Naive thymus-derived CD4-positive, alpha-beta T cell (primary cell): ENCODE results near the gene NEK8. TPM values are rescaled to one million over a fixed set of nuclear protein-coding genes. Genes with fewer than 3 reads are reported as not detected.

Source experiments
- ATAC-seq: fragments of 150-1000 bp; cut with Tn5 transposase; 2 replicates; pipeline ENCODE4 v1.10.0; 2021; ENCODE audit warnings: mild to moderate bottlenecking, moderate library complexity
- CTCF ChIA-PET: fragments of 350-600 bp; sonication (Branson Sonifier 250); formaldehyde crosslinking; loops from one replicate; lab custom pipeline; 2021; ENCODE audit warnings: antibody characterized with exemption; lab: Charles Lee
- POLR2A ChIA-PET: fragments of 350-600 bp; sonication (Branson Sonifier 250); formaldehyde crosslinking; loops from one replicate; lab custom pipeline; 2021; ENCODE audit warnings: antibody characterized with exemption, inconsistent platforms; lab: Charles Lee
- DNase-seq, 9 donors: peaks; one replicate each; pipeline versions ENCODE4 v3.0.0 to v3.0.0-alpha.2; 2020 to 2022; ENCODE audit warnings: mixed read lengths in 1 of 9
- H3K27ac ChIP-seq: one replicate; pipeline ENCODE4 v1.7.0; 2013; ENCODE audit warnings: mild to moderate bottlenecking, low read depth, low read length, moderate library complexity
- H3K27me3 ChIP-seq, 2 donors: one replicate each; pipeline ENCODE4 v1.7.0; 2013; ENCODE audit warnings: low read length in 2 of 2, mild to moderate bottlenecking in 2 of 2, moderate library complexity in 2 of 2; ENCODE audit not compliant: control insufficient read depth in 2 of 2, insufficient read depth in 2 of 2
- H3K36me3 ChIP-seq, 3 experiments: 1 replicate in 2 of 3; 2 replicates in 1 of 3; pipeline ENCODE4 v1.7.0; 2013; ENCODE audit warnings: low read length in 3 of 3, mild to moderate bottlenecking in 3 of 3, moderate library complexity in 1 of 3; ENCODE audit not compliant: insufficient read depth in 3 of 3, control insufficient read depth in 2 of 3
- H3K4me1 ChIP-seq, 2 donors: one replicate each; pipeline ENCODE4 v1.7.0; 2013; ENCODE audit warnings: low read length in 2 of 2, mild to moderate bottlenecking in 2 of 2, moderate library complexity in 1 of 2; ENCODE audit not compliant: control insufficient read depth in 2 of 2, insufficient read depth in 2 of 2
- H3K4me3 ChIP-seq: 2 replicates; pipeline ENCODE4 v1.7.0; 2013; ENCODE audit warnings: mild to moderate bottlenecking, low read length
- H3K9me3 ChIP-seq, 3 experiments: 1 replicate in 2 of 3; 2 replicates in 1 of 3; pipeline ENCODE4 v1.7.0; 2013; ENCODE audit warnings: low read length in 3 of 3; ENCODE audit not compliant: control insufficient read depth in 2 of 3
- H3K27ac Mint-ChIP-seq, 9 donors: one replicate each; pipeline ENCODE4 v1.8.0; 2020 to 2022; ENCODE audit warnings: mixed read lengths in 9 of 9, mild to moderate bottlenecking in 8 of 9, moderate library complexity in 5 of 9, inconsistent platforms in 2 of 9
- H3K27me3 Mint-ChIP-seq, 5 donors: one replicate each; pipeline ENCODE4 v1.8.0; 2021 to 2022; ENCODE audit warnings: mixed read lengths in 5 of 5, mild to moderate bottlenecking in 1 of 5
- H3K36me3 Mint-ChIP-seq, 5 donors: one replicate each; pipeline ENCODE4 v1.8.0; 2020 to 2022; ENCODE audit warnings: mixed read lengths in 5 of 5, mild to moderate bottlenecking in 3 of 5, inconsistent platforms in 1 of 5
- H3K4me1 Mint-ChIP-seq, 7 donors: one replicate each; pipeline ENCODE4 v1.8.0; 2020 to 2022; ENCODE audit warnings: mixed read lengths in 7 of 7, mild to moderate bottlenecking in 3 of 7, inconsistent platforms in 1 of 7
- H3K4me3 Mint-ChIP-seq, 10 donors: one replicate each; pipeline ENCODE4 v1.8.0; 2020 to 2022; ENCODE audit warnings: mild to moderate bottlenecking in 10 of 10, mixed read lengths in 10 of 10, moderate library complexity in 6 of 10, inconsistent platforms in 2 of 10
- H3K9me3 Mint-ChIP-seq, 11 donors: one replicate each; pipeline ENCODE4 v1.8.0; 2020 to 2022; ENCODE audit warnings: mixed read lengths in 11 of 11, mild to moderate bottlenecking in 4 of 11, inconsistent platforms in 1 of 11, moderate library complexity in 1 of 11
- intact Hi-C, 2 donors: fragments of 100-400 bp; cut with micrococcal nuclease; formaldehyde crosslinking; loops; one replicate each; pipeline ENCODE4 v1.15.1; 2023
- polyA plus RNA-seq, 2 donors: library from polyadenylated mRNA; unstranded; fragments of 300-500 nt; fragmentation: Illumina TruSeq; gene quantifications; one replicate each; pipeline ENCODE4 v1.2.3, GENCODE V29; 2021
- total RNA-seq, 6 experiments: library from RNA in 5 of 6; stranded (reverse) in 5 of 6; gene quantifications; 1 replicate in 5 of 6; 2 replicates in 1 of 6; pipeline ENCODE4 v1.2.3 and lab custom pipeline; 2021 to 2026

Gene NEK8
- total and polyA plus RNA-seq, 7 experiments from 2014 or later: 3.3 to 12.8 (median 9.5) TPM

GRCh38 chr17:28726226-28726626 lies 2.4 kb upstream of the NEK8 start, which contains the start of gene TLCD1:
TSS of gene TLCD1 (minus strand) at chr17:28726233. CDS start at chr17:28726097, 136 bp downstream.
- Mint-ChIP-seq H3K36me3 (peaks cover 4 to 28% (median 11%) of the 10 kb centered on the region in 5 donors), H3K9me3 (no peaks in the 10 kb centered on the region), H3K4me1 (peaks cover 12 to 65% (median 54%) of the 10 kb centered on the region in 7 donors), H3K27ac (peak within 1 kb of the TSS; percentile 93 to 100 (median 98)), H3K27me3 (no peaks in the 10 kb centered on the region), H3K4me3 (peak within 1 kb of the TSS; percentile 82 to 98 (median 96))
- intact Hi-C loops: loop anchor here (2.0 to 10.0 kb wide), 6 partner anchors 79 to 566 kb away; partner anchors contain the start of genes BLTP2 (in 1 of the 2), FAM222B (in 1 of the 2) and NUFIP2 (in 1 of the 2)
- H3K4me1 ChIP-seq: peaks cover 29 to 39% of the 10 kb centered on the region in 2 donors
- H3K36me3 ChIP-seq: peaks cover 18 to 39% (median 27%) of the 10 kb centered on the region in 3 experiments
- ChIA-PET CTCF (interaction anchor here (0.6 to 10.6 kb wide), 30 partner anchors 9 to 1128 kb away, joined by 3 to 331 read pairs (median 4); partner anchors contain the start of genes FLOT2, PROCA1, SDF2 and SUPT6H), POLR2A (interaction anchor here (0.7 to 9.2 kb wide), 14 partner anchors 15 to 225 kb away, joined by 3 to 269 read pairs (median 9); partner anchors contain the start of genes BLTP2, DHRS13, FLOT2 and PHF12)
- DNase-seq: peak in 8 of 9 donors; percentile 31 to 83 (median 50)
- peak; percentile 23 for ATAC-seq
- no peaks in the 10 kb centered on the region for H3K27me3 ChIP-seq
- H3K4me3 ChIP-seq: peak within 1 kb of the TSS; percentile 83
- no peaks in the 10 kb centered on the region for H3K9me3 ChIP-seq
- peak within 1 kb of the TSS; percentile 100 for H3K27ac ChIP-seq

GRCh38 chr17:28726627-28727491 lies 1.7 kb upstream of the NEK8 start:
- Histone ChIP-seq H3K36me3 (peaks cover 13 to 33% (median 22%) of the 10 kb centered on the region in 3 experiments), H3K27ac (peak overlapping the region; percentile 100), H3K9me3 (no peaks in the 10 kb centered on the region), H3K27me3 (no peaks in the 10 kb centered on the region), H3K4me3 (peak overlapping the region; percentile 83), H3K4me1 (peaks cover 23 to 33% of the 10 kb centered on the region in 2 donors)
- DNase-seq (peak; percentile 79 to 93 (median 87)), ATAC-seq (peak; percentile 65)
- Mint-ChIP-seq H3K27ac (peak overlapping the region; percentile 93 to 100 (median 98)), H3K27me3 (no peaks in the 10 kb centered on the region), H3K4me1 (peaks cover 12 to 62% (median 49%) of the 10 kb centered on the region in 7 donors), H3K36me3 (peaks cover 4 to 23% (median 11%) of the 10 kb centered on the region in 5 donors), H3K9me3 (no peaks in the 10 kb centered on the region), H3K4me3 (peak overlapping the region; percentile 82 to 98 (median 96))
- intact Hi-C loops: loop anchor here (1.0 to 10.0 kb wide), 14 partner anchors 16 to 565 kb away; partner anchors contain the start of genes BLTP2 (in 1 of the 2), DHRS13 (in 1 of the 2), FAM222B (in 1 of the 2) and FLOT2 (in 1 of the 2)
- CTCF ChIA-PET: interaction anchor here (0.6 to 10.6 kb wide), 42 partner anchors 7 to 1127 kb away, joined by 3 to 331 read pairs (median 4); partner anchors contain the start of genes FLOT2, PROCA1, RPL23A and SDF2
- POLR2A ChIA-PET: interaction anchor here (0.7 to 9.2 kb wide), 20 partner anchors 7 to 225 kb away, joined by 3 to 269 read pairs (median 8); partner anchors contain the start of genes BLTP2, DHRS13, FLOT2 and PHF12

GRCh38 chr17:28729950-28730330 lies 1.4 kb downstream of the NEK8 start:
- ATAC-seq (no peak), DNase-seq (no peak)
- Mint-ChIP-seq H3K9me3 (no peaks in the 10 kb centered on the region), H3K4me1 (peaks cover 12 to 40% (median 31%) of the 10 kb centered on the region in 7 donors), H3K27ac (peak overlapping the region in 5 of 9 donors; percentile 7 to 36 (median 25)), H3K36me3 (peaks cover 0 to 4% (median 0%) of the 10 kb centered on the region in 5 donors), H3K4me3 (no peak overlapping the region), H3K27me3 (no peaks in the 10 kb centered on the region)
- Histone ChIP-seq H3K36me3 (peaks cover 0 to 9% (median 0%) of the 10 kb centered on the region in 3 experiments), H3K27ac (no peak overlapping the region), H3K27me3 (no peaks in the 10 kb centered on the region), H3K4me3 (no peak overlapping the region), H3K9me3 (no peaks in the 10 kb centered on the region), H3K4me1 (peaks cover 14 to 22% of the 10 kb centered on the region in 2 donors)
- ChIA-PET CTCF (interaction anchor here (10.6 kb wide), 1 partner anchor 18 kb away, joined by 331 read pairs; the partner anchor contains the start of gene TRAF4), POLR2A (interaction anchor here (1.1 to 9.2 kb wide), 5 partner anchors 17 to 358 kb away, joined by 3 to 269 read pairs (median 3); partner anchors contain the start of genes PHF12 and TRAF4)
- intact Hi-C loops: loop anchor here (2.0 to 10.0 kb wide), 5 partner anchors 83 to 562 kb away; partner anchors contain the start of genes BLTP2 (in 2 of the 2), IFT20 (in 1 of the 2), NUFIP2 (in 1 of the 2) and TNFAIP1 (in 1 of the 2)

- peaks cover 5 to 6% of the 10 kb centered on the region in 2 donors for H3K4me1 ChIP-seq
- no peak overlapping the region for H3K4me3 ChIP-seq
- Mint-ChIP-seq H3K27me3 (no peaks in the 10 kb centered on the region), H3K27ac (no peak overlapping the region), H3K4me1 (peaks cover 3 to 19% (median 13%) of the 10 kb centered on the region in 7 donors), H3K36me3 (peaks cover 0 to 8% (median 0%) of the 10 kb centered on the region in 5 donors), H3K4me3 (no peak overlapping the region), H3K9me3 (peaks cover 0 to 2% (median 0%) of the 10 kb centered on the region in 11 donors)
- no peaks in the 10 kb centered on the region for H3K9me3 ChIP-seq
- H3K27me3 ChIP-seq: no peaks in the 10 kb centered on the region
- ATAC-seq: no peak
- CTCF ChIA-PET: no interaction called here
- POLR2A ChIA-PET: interaction anchor here (1.2 kb wide), 1 partner anchor 10 kb away, joined by 3 read pairs; no protein-coding TSS in a partner anchor
- no peak for DNase-seq
- no peak overlapping the region for H3K27ac ChIP-seq
- intact Hi-C loops: no loop called here
- peaks cover 0 to 11% (median 0%) of the 10 kb centered on the region in 3 experiments for H3K36me3 ChIP-seq
Observed at GRCh38 chr17:28733346-28733745, 4.8 kb downstream of the NEK8 start.

GRCh38 chr17:28734712-28735241 lies 6.2 kb downstream of the NEK8 start:
- Mint-ChIP-seq H3K9me3 (peaks cover 0 to 3% (median 0%) of the 10 kb centered on the region in 11 donors), H3K36me3 (peaks cover 0 to 11% (median 0%) of the 10 kb centered on the region in 5 donors), H3K4me1 (peaks cover 5 to 19% (median 16%) of the 10 kb centered on the region in 7 donors), H3K27ac (no peak overlapping the region), H3K27me3 (no peaks in the 10 kb centered on the region), H3K4me3 (no peak overlapping the region)
- POLR2A ChIA-PET: interaction anchor here (1.2 to 1.4 kb wide), 2 partner anchors 14 to 15 kb away, joined by 3 read pairs; partner anchors contain the start of gene RPL23A
- Histone ChIP-seq H3K36me3 (peaks cover 0 to 8% (median 0%) of the 10 kb centered on the region in 3 experiments), H3K4me3 (no peak overlapping the region), H3K9me3 (no peaks in the 10 kb centered on the region), H3K27me3 (no peaks in the 10 kb centered on the region), H3K4me1 (peaks cover 0 to 5% of the 10 kb centered on the region in 2 donors), H3K27ac (no peak overlapping the region)
- intact Hi-C loops: no loop called here
- ATAC-seq (no peak), DNase-seq (no peak)
- CTCF ChIA-PET: interaction anchor here (0.7 to 1.2 kb wide), 3 partner anchors 8 to 15 kb away, joined by 3 to 5 read pairs (median 3); no protein-coding TSS in a partner anchor
